ENCODE measurements around the gene UBAP2L.

- TF ChIP-seq POLR2A (IDR thresholded peaks at IDR 0.05), result no peak
- TF ChIP-seq, protein P1, sequence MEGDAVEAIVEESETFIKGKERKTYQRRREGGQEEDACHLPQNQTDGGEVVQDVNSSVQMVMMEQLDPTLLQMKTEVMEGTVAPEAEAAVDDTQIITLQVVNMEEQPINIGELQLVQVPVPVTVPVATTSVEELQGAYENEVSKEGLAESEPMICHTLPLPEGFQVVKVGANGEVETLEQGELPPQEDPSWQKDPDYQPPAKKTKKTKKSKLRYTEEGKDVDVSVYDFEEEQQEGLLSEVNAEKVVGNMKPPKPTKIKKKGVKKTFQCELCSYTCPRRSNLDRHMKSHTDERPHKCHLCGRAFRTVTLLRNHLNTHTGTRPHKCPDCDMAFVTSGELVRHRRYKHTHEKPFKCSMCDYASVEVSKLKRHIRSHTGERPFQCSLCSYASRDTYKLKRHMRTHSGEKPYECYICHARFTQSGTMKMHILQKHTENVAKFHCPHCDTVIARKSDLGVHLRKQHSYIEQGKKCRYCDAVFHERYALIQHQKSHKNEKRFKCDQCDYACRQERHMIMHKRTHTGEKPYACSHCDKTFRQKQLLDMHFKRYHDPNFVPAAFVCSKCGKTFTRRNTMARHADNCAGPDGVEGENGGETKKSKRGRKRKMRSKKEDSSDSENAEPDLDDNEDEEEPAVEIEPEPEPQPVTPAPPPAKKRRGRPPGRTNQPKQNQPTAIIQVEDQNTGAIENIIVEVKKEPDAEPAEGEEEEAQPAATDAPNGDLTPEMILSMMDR (IDR thresholded peaks at IDR 0.05), result peak; percentile 48 to 59 (median 54)
These were observed 21.8 kb upstream of the UBAP2L start for GRCh38 chr1:154198756-154199562.
